ENCODE data around the gene HTD2. TPM values are rescaled to one million over a fixed set of nuclear protein-coding genes. Genes with fewer than 3 reads are reported as not detected.

Gene HTD2
- total and polyA plus RNA-seq, 2 donors (not counting 3 experiments of a cell fraction or from before 2014, with no cell fraction given) = 8.2 to 10.3 TPM

DNA sequence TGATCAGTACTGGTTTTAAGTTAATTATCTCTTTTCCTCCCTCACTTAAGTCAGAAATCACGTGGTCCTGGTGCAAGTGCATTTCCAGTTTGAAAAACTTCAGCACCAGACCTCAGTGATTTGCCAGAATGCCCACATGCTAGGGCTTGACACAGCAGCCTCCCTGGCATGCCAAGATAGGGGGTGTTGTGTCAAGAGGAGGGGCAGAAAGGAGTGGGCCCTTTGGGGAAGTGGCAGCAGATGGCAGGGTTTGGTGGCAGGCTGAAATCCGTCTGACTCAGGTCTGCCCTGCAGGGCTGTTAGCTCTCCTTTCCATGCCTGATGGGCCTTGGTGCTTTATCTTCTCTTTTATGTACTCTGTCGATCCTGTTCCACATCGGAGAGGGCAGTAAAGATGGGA lies 49.7 kb downstream of the HTD2 start:
- Histone ChIP-seq H3K4me3 (replicated peaks in 1 of 3; ENCODE audit: insufficient read depth in 1 of 3, low read depth in 1 of 3, low read length in 3 of 3) (no peak overlapping the region), H3K9me1 (replicated peaks; ENCODE audit: control insufficient read depth, extremely low read depth, insufficient read depth, low read length) (no peaks in the 10 kb centered on the region), H4K20me1 (replicated peaks; ENCODE audit: control insufficient read depth, extremely low read depth, insufficient read depth, low read length) (no peaks in the 10 kb centered on the region), H3K4me1 (ENCODE audit: control insufficient read depth, extremely low read depth, insufficient read depth, low read length) (no peaks in the 10 kb centered on the region), H3K27ac (ENCODE audit: insufficient read depth, low read depth, low read length) (no peak overlapping the region), H2AFZ (ENCODE audit: low read depth, low read length) (no peak overlapping the region), H3K9me3 (replicated peaks; ENCODE audit: control insufficient read depth, insufficient read depth, low read length) (no peaks in the 10 kb centered on the region), H3K27me3 (ENCODE audit: control insufficient read depth in 2 of 2, insufficient read depth in 2 of 2, low read length in 2 of 2) (no peaks in the 10 kb centered on the region), H3K9ac (replicated peaks; ENCODE audit: extremely low read depth, insufficient read depth, low read length) (no peak overlapping the region), H3K4me2 (ENCODE audit: insufficient read depth, low read length) (no peak overlapping the region), H3K79me2 (ENCODE audit: control insufficient read depth, insufficient read depth, low read length) (no peaks in the 10 kb centered on the region), H3K36me3 (ENCODE audit: control insufficient read depth in 2 of 2, extremely low read depth in 1 of 2, insufficient read depth in 2 of 2, low read length in 2 of 2) (no peaks in the 10 kb centered on the region)
- intact Hi-C loops (cut with micrococcal nuclease) = no loop called here
- FAIRE-seq = no peak
- dilution Hi-C loops (cut with MboI; ENCODE audit: extremely low pct_ligation_motif_present, low sequenced_read_pairs) = no loop called here
- DNase-seq (ENCODE audit: low read depth, low spot score) = no peak
- ChIA-PET POLR2A (no interaction called here), CTCF (no interaction called here)
- TF ChIP-seq POLR2A (IDR thresholded peaks at IDR 0.05; ENCODE audit: low read depth, low read length) (no peak), POLR2AphosphoS5 (IDR thresholded peaks at IDR 0.05; ENCODE audit: insufficient read depth, low read depth, low read length) (no peak), EZH2 (IDR thresholded peaks at IDR 0.05; ENCODE audit: borderline replicate concordance, low read depth, low read length, severe bottlenecking) (no peak), GATA2 (IDR thresholded peaks at IDR 0.05; ENCODE audit: insufficient read depth, insufficient read length, low read depth, low read length) (no peak), FOS (IDR thresholded peaks at IDR 0.05; ENCODE audit: borderline replicate concordance, insufficient read depth, low read length) (no peak), JUN (IDR thresholded peaks at IDR 0.05; ENCODE audit: borderline replicate concordance, insufficient read depth, insufficient read length, low read depth) (no peak), MYC (IDR thresholded peaks at IDR 0.05; ENCODE audit: low read depth, low read length) (no peak)
- TF ChIP-seq, protein P1, sequence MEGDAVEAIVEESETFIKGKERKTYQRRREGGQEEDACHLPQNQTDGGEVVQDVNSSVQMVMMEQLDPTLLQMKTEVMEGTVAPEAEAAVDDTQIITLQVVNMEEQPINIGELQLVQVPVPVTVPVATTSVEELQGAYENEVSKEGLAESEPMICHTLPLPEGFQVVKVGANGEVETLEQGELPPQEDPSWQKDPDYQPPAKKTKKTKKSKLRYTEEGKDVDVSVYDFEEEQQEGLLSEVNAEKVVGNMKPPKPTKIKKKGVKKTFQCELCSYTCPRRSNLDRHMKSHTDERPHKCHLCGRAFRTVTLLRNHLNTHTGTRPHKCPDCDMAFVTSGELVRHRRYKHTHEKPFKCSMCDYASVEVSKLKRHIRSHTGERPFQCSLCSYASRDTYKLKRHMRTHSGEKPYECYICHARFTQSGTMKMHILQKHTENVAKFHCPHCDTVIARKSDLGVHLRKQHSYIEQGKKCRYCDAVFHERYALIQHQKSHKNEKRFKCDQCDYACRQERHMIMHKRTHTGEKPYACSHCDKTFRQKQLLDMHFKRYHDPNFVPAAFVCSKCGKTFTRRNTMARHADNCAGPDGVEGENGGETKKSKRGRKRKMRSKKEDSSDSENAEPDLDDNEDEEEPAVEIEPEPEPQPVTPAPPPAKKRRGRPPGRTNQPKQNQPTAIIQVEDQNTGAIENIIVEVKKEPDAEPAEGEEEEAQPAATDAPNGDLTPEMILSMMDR (IDR thresholded peaks at IDR 0.05; ENCODE audit: extremely low read depth in 1 of 2, insufficient read depth in 1 of 2, low read depth in 1 of 2, low read length in 2 of 2) = no peak
- TF ChIP-seq, protein P2, sequence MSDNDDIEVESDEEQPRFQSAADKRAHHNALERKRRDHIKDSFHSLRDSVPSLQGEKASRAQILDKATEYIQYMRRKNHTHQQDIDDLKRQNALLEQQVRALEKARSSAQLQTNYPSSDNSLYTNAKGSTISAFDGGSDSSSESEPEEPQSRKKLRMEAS (IDR thresholded peaks at IDR 0.05; ENCODE audit: insufficient read depth, insufficient read length) = no peak
- BruUV-seq (replicated peaks) = no TSS peak

All from endothelial cell of umbilical vein (primary cell).